Measurements from ENCODE around the gene MUL1.

- no peak for TF ChIP-seq CTCF (IDR thresholded peaks at IDR 0.05)
- TF ChIP-seq POLR2A (IDR thresholded peaks at IDR 0.05): no peak
Measured at GRCh38 chr1:20472121-20472520, 35.8 kb downstream of the MUL1 start.

All from adrenal gland (tissue), 5 donors.